Fibroblast of the aortic adventitia (primary cell): ENCODE measurements around the gene FLYWCH1. TPM values are rescaled to one million over a fixed set of nuclear protein-coding genes. Genes with fewer than 3 reads are reported as not detected.

Source experiments
- DNase-seq: peaks from one replicate; pipeline ENCODE4 v3.0.0-alpha.2; 2010; ENCODE audit warnings: low read depth
- H3K4me3 ChIP-seq: 2 replicates; pipeline ENCODE4 v1.5.1; 2011; ENCODE audit warnings: low read depth, mild to moderate bottlenecking, control low read depth, low read length, moderate library complexity
- CTCF ChIP-seq: IDR thresholded peaks from 2 replicates; pipeline ENCODE4 v1.5.1; 2011; ENCODE audit warnings: mild to moderate bottlenecking, low read length, control low read depth, inconsistent platforms; ENCODE audit not compliant: insufficient read depth
- total RNA-seq: library from RNA; depleted of rRNA; stranded (reverse); fragments of >200 nt; gene quantifications from 2 replicates; pipeline ENCODE4 v1.2.3, GENCODE V29; 2012; ENCODE audit warnings: low replicate concordance

The FLYWCH1 gene
- total RNA-seq, 1 donor, result 37.4 TPM

DNA sequence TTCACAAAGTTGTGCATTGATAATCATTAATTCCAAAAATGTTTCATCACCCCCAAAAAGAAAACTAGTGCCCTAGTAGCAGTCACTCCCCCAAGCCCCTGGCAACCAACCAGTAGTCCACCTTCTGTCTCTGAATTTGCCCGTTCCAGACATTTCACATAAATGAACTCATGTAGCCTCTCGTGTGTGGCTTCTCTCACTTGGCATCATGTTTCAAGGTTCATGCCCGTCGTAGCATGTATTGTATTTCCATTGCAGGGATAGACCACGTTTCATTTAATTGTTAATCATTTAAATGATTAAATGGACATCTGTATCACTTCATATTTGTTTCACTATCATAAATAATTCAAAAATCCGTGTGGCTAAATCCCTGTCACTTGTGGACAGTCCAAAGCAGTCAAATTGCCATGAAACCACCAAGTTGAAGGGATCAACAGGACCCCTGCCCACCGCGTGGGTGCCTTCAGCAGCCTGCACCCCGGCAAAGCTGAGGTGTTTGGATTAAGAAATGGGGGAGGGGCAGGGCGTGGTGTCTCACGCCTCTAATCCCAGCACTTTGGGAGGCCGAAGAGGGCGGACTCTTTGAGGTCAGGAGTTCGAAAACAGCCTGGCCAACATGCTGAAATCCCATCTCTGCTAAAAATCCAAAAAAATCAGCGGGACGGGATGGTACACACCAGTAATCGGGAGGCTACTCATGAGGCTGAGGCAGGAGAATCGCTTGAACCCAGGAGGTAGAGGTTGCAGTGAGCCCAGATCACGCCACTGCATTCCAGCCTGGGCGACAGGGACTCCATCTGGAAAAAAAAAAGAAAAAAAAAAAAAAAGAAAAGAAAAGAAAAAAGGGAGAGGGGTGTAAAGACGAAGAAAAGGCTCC is 37.5 kb upstream of the FLYWCH1 start:
- H3K4me3 ChIP-seq, result no peak overlapping the region
- DNase-seq, result no peak
- TF ChIP-seq CTCF, result no peak

- no peak overlapping the region for H3K4me3 ChIP-seq
- peak; percentile 87 for TF ChIP-seq CTCF
- peak; percentile 74 for DNase-seq
Measured at GRCh38 chr16:2874912-2875362, 36.8 kb upstream of the FLYWCH1 start.

GRCh38 chr16:2879854-2880508 is 31.8 kb upstream of the FLYWCH1 start:
- no peak for DNase-seq
- no peak overlapping the region for H3K4me3 ChIP-seq
- no peak for TF ChIP-seq CTCF

DNA sequence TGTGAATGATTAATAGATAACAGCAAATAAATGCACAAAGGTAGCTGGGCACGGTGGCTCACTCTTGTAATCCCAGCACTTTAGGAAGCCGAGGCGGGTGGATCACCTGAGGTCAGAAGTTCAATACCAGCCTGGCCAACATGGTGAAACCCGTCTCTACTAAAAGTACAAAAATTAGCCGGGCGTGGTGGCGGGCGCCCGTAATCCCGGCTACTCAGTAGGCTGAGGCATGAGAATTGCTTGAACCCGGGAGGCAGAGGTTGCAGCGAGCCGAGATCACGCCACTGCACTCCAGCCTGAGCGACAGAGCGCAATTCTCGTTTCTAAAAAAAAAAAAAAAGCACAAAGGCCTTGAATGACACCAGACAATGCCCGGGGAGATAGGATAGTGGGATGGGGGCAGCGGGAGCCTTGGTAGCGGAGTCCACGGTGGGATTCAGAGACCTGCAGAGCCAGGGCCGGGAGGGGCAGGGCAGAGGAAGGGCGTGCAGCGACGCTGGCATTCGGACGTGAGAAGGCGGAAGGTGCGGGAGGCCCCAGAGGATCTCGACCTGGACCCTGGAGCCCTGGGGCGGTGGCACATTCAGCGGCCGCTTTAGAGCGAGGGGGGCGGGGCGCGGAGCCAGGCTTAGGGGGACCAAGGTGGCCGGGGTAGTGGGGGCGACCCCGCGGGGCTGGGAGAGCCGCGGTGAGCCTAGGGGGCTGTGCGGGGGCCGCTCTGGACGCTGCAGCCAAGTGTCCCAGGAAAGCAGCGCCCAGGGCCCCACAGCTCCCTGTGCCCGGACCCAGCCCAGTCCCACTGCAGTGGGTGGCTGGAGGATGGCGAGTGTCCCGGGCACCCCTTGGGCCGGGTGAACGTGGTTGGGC is 29.7 kb upstream of the FLYWCH1 start:
- no peak for TF ChIP-seq CTCF
- peak overlapping the region; percentile 73 for H3K4me3 ChIP-seq
- no peak for DNase-seq

- H3K4me3 ChIP-seq, result peak within 1 kb of the TSS; percentile 87
- DNase-seq, result peak; percentile 99
- no peak for TF ChIP-seq CTCF
Measured at GRCh38 chr16:2882650-2883457, 28.9 kb upstream of the FLYWCH1 start, which contains the start of gene FLYWCH2. Gene FLYWCH2, plus strand, starts transcription at chr16:2883215. Its CDS starts 13,235 bp downstream, at chr16:2896450.
